ENCODE results near the gene UBE2E2.

DNA sequence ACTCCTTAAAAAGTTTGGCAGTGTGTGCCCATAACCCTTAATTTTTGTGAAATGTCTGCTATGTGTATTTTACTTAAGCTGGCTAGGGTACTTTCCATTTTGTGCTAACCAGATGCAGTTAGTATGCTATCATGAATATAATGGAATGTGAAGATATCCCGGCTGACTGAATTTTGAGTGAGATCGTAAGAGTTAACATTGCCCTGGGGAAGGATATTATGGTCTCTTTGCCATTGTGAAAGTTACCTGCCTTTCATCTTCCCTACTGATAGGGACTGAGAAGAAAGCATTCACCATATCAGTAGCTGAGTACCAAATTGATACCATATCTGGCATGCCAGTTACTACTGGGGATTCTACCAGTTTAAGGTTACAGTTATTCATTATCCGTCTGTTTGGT is 243.2 kb downstream of the UBE2E2 start:
- TF ChIP-seq, protein P1, sequence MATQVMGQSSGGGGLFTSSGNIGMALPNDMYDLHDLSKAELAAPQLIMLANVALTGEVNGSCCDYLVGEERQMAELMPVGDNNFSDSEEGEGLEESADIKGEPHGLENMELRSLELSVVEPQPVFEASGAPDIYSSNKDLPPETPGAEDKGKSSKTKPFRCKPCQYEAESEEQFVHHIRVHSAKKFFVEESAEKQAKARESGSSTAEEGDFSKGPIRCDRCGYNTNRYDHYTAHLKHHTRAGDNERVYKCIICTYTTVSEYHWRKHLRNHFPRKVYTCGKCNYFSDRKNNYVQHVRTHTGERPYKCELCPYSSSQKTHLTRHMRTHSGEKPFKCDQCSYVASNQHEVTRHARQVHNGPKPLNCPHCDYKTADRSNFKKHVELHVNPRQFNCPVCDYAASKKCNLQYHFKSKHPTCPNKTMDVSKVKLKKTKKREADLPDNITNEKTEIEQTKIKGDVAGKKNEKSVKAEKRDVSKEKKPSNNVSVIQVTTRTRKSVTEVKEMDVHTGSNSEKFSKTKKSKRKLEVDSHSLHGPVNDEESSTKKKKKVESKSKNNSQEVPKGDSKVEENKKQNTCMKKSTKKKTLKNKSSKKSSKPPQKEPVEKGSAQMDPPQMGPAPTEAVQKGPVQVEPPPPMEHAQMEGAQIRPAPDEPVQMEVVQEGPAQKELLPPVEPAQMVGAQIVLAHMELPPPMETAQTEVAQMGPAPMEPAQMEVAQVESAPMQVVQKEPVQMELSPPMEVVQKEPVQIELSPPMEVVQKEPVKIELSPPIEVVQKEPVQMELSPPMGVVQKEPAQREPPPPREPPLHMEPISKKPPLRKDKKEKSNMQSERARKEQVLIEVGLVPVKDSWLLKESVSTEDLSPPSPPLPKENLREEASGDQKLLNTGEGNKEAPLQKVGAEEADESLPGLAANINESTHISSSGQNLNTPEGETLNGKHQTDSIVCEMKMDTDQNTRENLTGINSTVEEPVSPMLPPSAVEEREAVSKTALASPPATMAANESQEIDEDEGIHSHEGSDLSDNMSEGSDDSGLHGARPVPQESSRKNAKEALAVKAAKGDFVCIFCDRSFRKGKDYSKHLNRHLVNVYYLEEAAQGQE (IDR thresholded peaks at IDR 0.05; ENCODE audit: insufficient read depth in 1 of 2, low read depth in 2 of 2, low read length in 2 of 2) = no peak
- no peak for TF ChIP-seq POLR2AphosphoS5 (IDR thresholded peaks at IDR 0.05; ENCODE audit: low read depth, low read length)
- no peak for TF ChIP-seq TAF1 (IDR thresholded peaks at IDR 0.05; ENCODE audit: borderline replicate concordance, insufficient read depth, low read length)
